ENCODE measurements around the gene IGBP1.
"Not testable (repeated sequence)": the region's sequence is repeated elsewhere in the genome, so short reads cannot be mapped to it uniquely, and the experiment has no call there.

The IGBP1 gene

DNA sequence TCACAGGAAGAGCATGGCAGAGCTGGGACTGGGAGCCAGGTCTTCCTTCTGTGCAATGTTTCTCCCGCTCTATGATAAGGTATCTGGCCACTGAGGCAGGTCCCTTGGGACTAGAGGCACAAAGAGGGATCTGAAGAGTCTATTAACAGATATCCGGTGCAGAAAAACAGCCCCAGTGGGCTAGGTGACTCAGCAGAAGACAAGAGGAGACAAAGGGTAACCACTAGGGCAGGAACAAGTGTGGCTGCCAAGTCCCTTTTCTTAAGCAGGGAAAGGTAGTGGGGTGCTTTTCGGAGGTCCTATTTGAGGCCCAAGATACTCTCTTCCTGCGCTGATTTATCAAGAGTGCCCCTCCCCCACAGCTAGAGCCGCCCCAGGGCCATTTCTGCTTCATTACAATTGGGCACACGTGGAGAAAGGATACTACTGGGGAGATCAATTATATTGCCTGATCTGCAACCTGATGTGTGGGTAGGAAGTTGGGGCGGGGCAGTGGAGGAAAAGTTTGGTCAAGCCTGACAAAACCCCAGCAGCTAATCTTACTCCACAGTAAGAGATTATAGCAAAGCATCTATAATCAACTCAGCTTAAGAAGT lies 43.8 kb downstream of the IGBP1 start, which contains the start of gene DGAT2L6:
Gene DGAT2L6, plus strand, starts transcription at position 546 of the 596 bp plus-strand sequence. CDS start 100 bp downstream, outside the sequence.
- Histone ChIP-seq H3K27ac (no peak within 1 kb of the TSS), H3K4me3 (no peak within 1 kb of the TSS)
- TF ChIP-seq, protein P1, sequence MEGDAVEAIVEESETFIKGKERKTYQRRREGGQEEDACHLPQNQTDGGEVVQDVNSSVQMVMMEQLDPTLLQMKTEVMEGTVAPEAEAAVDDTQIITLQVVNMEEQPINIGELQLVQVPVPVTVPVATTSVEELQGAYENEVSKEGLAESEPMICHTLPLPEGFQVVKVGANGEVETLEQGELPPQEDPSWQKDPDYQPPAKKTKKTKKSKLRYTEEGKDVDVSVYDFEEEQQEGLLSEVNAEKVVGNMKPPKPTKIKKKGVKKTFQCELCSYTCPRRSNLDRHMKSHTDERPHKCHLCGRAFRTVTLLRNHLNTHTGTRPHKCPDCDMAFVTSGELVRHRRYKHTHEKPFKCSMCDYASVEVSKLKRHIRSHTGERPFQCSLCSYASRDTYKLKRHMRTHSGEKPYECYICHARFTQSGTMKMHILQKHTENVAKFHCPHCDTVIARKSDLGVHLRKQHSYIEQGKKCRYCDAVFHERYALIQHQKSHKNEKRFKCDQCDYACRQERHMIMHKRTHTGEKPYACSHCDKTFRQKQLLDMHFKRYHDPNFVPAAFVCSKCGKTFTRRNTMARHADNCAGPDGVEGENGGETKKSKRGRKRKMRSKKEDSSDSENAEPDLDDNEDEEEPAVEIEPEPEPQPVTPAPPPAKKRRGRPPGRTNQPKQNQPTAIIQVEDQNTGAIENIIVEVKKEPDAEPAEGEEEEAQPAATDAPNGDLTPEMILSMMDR (IDR thresholded peaks at IDR 0.05): no peak
- DNase-seq (ENCODE audit: low spot score): no peak

DNA sequence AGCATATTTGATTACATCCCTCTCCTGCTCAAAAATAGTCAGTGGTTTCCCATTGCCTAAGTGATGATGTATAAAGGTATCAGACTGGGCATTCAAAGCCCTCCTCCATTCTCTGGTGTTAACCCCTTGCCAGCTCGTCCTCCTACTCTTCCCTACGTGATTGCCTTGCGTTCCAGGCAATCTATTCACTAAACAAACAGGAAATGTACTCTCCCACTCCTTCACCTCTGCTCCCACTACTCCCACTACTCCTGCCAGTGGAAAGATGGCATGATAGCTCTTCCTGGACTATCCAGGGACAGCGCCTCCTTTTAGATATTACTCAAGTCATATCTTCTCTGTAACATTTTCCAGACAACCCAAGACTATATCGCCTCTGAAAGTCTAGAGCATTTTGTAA lies 49.8 kb downstream of the IGBP1 start:
- DNase-seq (ENCODE audit: low spot score): no peak
- H3K4me3 ChIP-seq: no peak overlapping the region
- TF ChIP-seq, protein P1 (IDR thresholded peaks at IDR 0.05): no peak
- H3K27ac ChIP-seq: no peak overlapping the region

DNA sequence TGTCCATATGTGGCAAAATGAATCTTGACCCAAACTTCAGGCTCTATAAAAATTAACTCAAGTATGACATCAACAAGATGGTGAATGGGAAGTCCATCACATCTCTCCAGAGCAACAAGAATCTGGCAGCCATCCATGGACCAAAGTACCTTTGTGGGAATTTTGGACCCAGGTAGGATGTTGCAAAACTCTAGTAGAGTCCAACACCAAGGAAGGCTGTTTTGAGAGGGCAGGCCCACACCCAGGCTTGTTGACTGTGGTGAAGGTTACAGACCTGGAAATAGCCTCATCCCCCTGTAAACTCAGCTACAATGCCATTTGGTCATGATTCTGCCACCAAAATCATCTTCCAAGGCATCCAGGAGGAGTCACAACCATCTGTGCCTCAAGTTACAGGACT lies 57.0 kb downstream of the IGBP1 start:
- Histone ChIP-seq H3K4me3 (no peak overlapping the region), H3K27ac (no peak overlapping the region)
- TF ChIP-seq, protein P1 (IDR thresholded peaks at IDR 0.05): no peak
- DNase-seq (ENCODE audit: low spot score): no peak

DNA sequence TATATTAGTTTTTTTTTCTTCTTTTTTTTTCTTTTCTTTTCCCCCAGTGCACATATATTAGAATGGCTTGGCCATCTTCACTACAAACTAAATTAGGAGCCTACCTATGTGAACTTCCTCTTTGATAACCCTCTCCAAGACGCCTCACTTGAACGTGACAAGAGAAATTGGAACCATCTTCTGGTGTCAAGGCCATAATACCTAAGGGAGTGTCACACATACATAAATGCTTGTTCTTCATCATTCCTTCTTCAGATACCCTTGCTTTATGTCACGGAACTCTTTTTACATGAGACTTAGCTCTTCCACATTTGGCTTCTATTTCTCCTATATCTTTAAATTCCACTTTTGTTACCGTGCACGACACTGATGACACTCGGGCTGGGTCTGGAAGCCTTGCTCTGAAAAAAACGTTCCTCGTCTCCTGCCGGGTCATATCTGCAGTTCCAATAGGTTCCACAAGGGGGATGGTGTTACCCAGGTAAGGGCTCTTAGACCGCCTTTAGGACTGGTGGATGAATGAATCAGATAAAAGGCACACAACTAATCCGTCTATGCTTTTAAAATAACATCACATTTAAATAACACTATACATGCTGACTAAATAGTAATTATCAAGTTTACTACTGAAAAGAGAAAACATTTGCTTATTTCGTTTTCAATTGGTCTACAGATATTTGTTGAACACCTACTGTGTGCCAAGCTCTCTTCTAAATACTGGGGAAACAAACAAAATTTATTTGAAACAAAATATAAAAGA lies 63.9 kb downstream of the IGBP1 start:
- DNase-seq (ENCODE audit: low spot score): no peak
- TF ChIP-seq, protein P1 (IDR thresholded peaks at IDR 0.05): no peak
- Histone ChIP-seq H3K4me3 (no peak overlapping the region), H3K27ac (no peak overlapping the region)

DNA sequence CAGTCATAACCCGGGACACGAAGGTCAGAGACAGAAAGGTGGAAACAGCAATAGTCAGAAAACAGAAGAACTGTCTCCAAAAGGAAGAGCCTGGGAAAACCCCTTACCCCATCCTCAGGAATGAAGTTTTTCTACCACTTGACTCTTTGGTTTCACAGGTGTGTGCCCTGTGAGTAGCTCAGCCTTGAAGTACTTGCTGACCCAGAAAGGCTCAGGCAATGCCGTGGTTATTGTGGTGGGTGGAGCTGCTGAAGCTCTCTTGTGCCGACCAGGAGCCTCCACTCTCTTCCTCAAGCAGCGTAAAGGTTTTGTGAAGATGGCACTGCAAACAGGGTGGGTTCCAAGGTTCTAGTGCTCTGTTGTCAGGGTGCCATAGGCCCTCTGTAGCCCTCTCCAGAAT lies 68.5 kb downstream of the IGBP1 start:
- DNase-seq (ENCODE audit: low spot score): no peak
- no peak overlapping the region for H3K4me3 ChIP-seq
- TF ChIP-seq, protein P1 (IDR thresholded peaks at IDR 0.05): no peak
- no peak overlapping the region for H3K27ac ChIP-seq

DNA sequence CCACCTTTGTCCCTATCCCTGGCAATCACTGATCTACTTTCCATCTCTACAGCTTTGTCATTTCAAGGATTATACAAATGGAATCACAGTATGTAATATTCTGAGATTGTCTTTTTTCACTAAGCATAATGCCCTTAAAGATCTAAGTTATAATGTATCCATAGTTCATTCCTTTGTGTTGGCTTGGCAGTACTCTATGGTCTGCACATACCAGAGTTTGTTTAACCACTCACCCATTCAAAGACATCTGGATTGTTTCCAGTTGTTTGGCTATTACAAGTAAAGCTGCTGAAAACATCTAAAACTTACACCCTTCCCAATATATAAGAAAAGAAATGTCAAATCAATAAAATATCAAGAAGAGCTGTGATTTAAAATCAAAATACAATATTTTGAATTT lies 75.2 kb downstream of the IGBP1 start:
- H3K4me3 ChIP-seq: no peak overlapping the region
- TF ChIP-seq, protein P1 (IDR thresholded peaks at IDR 0.05): no peak
- no peak for DNase-seq (ENCODE audit: low spot score)

DNA sequence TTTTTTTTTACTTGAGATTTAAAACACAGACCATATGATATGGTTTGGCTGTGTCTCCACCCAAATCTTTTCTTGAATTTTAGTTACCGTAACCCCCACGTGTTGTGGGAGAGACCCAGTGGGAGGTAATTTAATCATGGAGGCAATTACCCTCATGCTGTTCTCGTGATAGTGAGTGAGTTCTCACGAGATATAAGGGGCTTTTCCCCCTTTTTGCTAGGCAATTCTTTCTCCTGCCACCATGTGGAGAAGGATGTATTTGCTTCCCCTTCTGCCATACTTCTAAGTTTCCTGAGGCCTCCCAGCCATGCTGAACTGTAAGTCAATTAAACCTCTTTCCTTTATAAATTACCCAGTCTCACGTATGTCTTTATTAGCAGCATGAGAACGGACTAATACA lies 76.3 kb downstream of the IGBP1 start:
- H3K27ac ChIP-seq; DNase-seq (ENCODE audit: low spot score); H3K4me3 ChIP-seq: not testable (repeated sequence)

More for the DNA sequence above, 75.2 kb downstream of the IGBP1 start:
- H3K27ac ChIP-seq: no peak overlapping the region

Data from coronary artery (tissue), 2 donors.